ENCODE measurements around the gene PLEKHN1.

Gene PLEKHN1

DNA sequence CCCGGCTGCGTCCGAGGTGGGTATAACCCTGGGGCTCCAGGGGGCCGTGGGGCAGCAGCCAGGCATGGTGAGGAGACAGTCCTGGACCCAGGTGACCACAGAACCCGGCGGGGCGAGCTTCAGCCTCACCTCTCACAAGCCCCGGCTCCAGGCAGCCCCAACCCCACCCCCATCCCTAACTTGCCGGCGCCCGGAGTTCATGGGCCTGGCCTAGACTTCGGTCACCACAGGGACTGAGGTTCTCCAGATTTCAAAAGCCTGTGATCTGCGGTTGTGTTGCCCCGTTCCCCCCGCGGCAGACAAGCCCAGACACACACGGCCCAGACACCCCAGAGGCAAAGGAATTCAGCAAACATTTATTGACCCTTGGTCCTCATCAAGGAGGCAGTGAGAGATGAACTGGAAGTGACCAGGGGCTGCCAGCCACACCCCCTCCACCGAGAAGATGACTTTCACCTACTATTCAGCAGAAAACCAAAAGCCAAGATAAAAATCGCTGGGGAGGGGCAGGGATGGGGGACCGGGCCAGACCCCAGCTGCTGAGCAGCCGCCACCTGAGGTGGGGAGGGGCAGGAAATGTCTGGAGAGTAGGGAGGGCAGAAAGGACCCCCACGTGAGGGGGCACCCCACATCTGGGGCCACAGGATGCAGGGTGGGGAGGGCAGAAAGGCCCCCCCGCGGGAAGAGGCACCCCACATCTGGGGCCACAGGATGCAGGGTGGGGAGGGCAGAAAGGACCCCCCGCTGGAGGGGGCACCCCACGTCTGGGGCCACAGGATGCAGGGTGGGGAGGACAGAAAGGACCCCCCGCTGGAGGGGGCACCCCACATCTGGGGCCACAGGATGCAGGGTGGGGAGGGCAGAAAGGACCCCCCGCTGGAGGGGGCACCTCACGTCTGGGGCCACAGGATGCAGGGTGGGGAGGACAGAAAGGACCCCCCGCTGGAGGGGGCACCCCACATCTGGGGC, 29.7 kb downstream of the PLEKHN1 start:
- H3K27ac ChIP-seq (ENCODE audit: insufficient read depth, low read depth, low read length, poor library complexity, severe bottlenecking): no peak overlapping the region
- H3K4me1 ChIP-seq (ENCODE audit: control insufficient read depth, insufficient read depth, low read length): peaks cover 10% of the 10 kb centered on the region
- H3K27me3 ChIP-seq (ENCODE audit: control insufficient read depth, insufficient read depth, low read length, poor library complexity, severe bottlenecking): peaks cover 66% of the 10 kb centered on the region
- no peak overlapping the region for H3K4me3 ChIP-seq (ENCODE audit: insufficient read depth, low read depth, low read length)
- no peaks in the 10 kb centered on the region for H3K36me3 ChIP-seq (ENCODE audit: control insufficient read depth, insufficient read depth, low read length)
- 67 to 72% methylated on average over 26 to 28 of the region's 30 CpGs for WGBS, 2 experiments
- no peaks in the 10 kb centered on the region for H3K9me3 ChIP-seq (ENCODE audit: control insufficient read depth, low read length)

DNA sequence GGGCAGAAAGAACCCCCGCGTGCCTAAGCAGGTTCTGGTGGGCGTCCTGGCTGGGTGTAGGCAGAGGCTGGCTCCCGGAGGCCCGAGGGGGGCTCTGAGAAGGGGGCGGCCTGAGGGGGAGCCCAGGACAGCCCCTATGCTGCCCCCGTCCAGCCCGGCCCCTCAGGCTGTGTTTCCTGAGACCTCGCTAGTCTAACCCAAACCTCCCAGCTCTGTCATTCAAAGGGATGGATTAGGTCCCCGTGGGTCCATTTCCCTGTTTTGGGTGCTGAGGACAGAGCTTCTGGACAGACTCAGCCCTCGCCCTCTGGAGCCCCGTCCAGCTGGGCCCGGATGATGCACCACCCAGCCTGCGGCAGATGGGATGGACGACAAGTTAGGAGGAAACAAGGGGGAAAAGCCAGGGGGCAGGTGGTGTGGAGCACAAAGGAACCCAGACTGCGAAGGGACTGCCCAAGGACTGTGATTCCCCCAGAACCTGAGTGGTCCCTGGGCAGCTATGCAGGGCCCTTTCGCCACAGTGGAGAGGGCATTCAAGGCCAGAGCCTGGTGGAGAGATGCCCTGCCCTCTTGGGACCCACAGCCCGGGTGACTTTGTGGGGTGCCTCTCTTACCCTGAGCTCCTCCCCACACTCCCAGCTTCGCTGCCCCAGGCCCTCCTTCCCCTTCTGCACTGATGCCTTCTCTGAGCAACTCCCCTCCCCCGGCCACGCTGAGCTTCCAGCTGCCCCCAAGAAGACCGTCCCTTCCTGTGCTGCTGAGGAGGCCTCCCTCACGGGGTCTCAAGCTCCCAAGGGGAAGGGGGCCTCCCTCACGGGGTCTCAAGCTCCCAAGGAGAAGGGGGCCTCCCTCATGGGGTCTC, 30.8 kb downstream of the PLEKHN1 start:
- H3K27me3 ChIP-seq (ENCODE audit: control insufficient read depth, insufficient read depth, low read length, poor library complexity, severe bottlenecking): peaks cover 74% of the 10 kb centered on the region
- H3K4me3 ChIP-seq (ENCODE audit: insufficient read depth, low read depth, low read length): peak overlapping the region; percentile 71
- no peaks in the 10 kb centered on the region for H3K9me3 ChIP-seq (ENCODE audit: control insufficient read depth, low read length)
- WGBS, 2 experiments: 59 to 60% methylated on average over 24 of the region's 24 CpGs
- no peaks in the 10 kb centered on the region for H3K36me3 ChIP-seq (ENCODE audit: control insufficient read depth, insufficient read depth, low read length)
- H3K27ac ChIP-seq (ENCODE audit: insufficient read depth, low read depth, low read length, poor library complexity, severe bottlenecking): no peak overlapping the region
- H3K4me1 ChIP-seq (ENCODE audit: control insufficient read depth, insufficient read depth, low read length): peaks cover 10% of the 10 kb centered on the region

DNA sequence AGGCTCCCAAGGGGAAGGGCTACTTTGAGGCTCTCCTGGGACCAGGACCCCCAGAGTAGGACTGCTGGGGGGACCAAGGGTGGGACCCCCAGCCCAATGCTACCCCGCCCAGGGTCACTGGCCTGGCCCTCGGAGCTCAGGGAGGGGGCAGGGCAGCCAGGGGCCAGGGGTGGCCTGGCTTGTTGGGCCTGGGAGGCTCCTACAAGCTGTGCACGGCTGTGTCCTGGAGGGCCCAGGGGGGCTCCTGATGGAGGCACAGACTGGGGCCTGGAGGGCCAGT, 31.4 kb downstream of the PLEKHN1 start:
- no peak overlapping the region for H3K27ac ChIP-seq (ENCODE audit: insufficient read depth, low read depth, low read length, poor library complexity, severe bottlenecking)
- WGBS, 2 experiments: 60 to 65% methylated on average over 3 of the region's 3 CpGs
- H3K27me3 ChIP-seq (ENCODE audit: control insufficient read depth, insufficient read depth, low read length, poor library complexity, severe bottlenecking): peaks cover 78% of the 10 kb centered on the region
- peaks cover 10% of the 10 kb centered on the region for H3K4me1 ChIP-seq (ENCODE audit: control insufficient read depth, insufficient read depth, low read length)
- peak overlapping the region; percentile 71 for H3K4me3 ChIP-seq (ENCODE audit: insufficient read depth, low read depth, low read length)
- H3K9me3 ChIP-seq (ENCODE audit: control insufficient read depth, low read length): no peaks in the 10 kb centered on the region
- H3K36me3 ChIP-seq (ENCODE audit: control insufficient read depth, insufficient read depth, low read length): no peaks in the 10 kb centered on the region

DNA sequence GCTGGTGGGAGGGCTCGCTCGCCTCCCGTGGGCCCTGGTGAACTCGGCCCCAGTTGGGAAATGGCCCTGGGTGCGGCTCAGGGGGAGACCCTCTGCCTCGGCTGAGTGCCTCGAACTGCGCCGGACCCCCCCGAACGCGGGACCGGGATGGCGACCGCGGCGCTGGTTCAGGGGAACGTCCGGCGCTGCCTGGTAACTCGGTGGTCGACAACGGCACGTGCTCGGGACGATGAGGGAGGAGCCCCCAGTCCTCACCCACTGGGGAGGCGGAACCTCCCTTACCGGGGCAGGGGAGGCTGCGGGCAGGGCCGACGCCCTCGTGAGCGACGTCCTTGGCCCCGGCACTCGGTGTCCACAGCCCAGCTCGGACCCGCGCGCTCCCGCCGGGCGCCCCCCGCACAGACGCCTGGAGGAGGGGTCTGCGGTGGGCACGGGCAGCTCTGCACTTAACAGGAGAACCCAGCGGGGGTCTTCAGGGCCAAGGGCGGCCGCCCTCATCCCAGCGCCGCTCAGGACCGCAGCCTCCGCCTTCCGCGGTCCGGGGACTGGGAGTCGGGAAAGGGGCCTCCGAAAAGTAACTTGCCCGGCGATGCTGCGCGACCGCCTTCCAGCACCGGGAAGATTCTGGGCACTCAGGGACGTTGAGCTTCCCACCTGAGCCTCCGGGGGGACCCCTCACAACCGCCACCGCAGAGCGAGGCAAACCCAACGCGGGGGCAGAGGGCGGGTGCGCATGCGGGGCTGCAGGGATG, 31.9 kb downstream of the PLEKHN1 start:
- no peak overlapping the region for H3K27ac ChIP-seq (ENCODE audit: insufficient read depth, low read depth, low read length, poor library complexity, severe bottlenecking)
- H3K27me3 ChIP-seq (ENCODE audit: control insufficient read depth, insufficient read depth, low read length, poor library complexity, severe bottlenecking): peaks cover 81% of the 10 kb centered on the region
- 13 to 14% methylated on average over 75 of the region's 75 CpGs for WGBS, 2 experiments
- H3K9me3 ChIP-seq (ENCODE audit: control insufficient read depth, low read length): no peaks in the 10 kb centered on the region
- peaks cover 11% of the 10 kb centered on the region for H3K4me1 ChIP-seq (ENCODE audit: control insufficient read depth, insufficient read depth, low read length)
- H3K36me3 ChIP-seq (ENCODE audit: control insufficient read depth, insufficient read depth, low read length): no peaks in the 10 kb centered on the region
- H3K4me3 ChIP-seq (ENCODE audit: insufficient read depth, low read depth, low read length): peak overlapping the region; percentile 71

DNA sequence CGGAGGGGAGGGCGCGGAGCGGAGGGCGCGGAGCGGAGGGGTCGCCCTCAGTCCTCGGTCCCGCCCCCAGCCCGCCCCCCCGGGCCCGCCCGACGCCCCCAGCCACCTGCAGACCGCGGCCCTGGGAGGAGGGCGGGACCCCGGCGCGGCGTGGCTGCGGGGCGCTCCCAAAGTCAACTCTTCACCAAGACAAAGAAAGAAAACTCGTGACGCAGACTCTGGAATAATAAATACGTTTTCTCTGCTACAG, 32.4 kb downstream of the PLEKHN1 start:
- Histone ChIP-seq H3K4me1 (ENCODE audit: control insufficient read depth, insufficient read depth, low read length) (peaks cover 16% of the 10 kb centered on the region), H3K4me3 (ENCODE audit: insufficient read depth, low read depth, low read length) (peak overlapping the region; percentile 71), H3K27me3 (ENCODE audit: control insufficient read depth, insufficient read depth, low read length, poor library complexity, severe bottlenecking) (peaks cover 77% of the 10 kb centered on the region), H3K36me3 (ENCODE audit: control insufficient read depth, insufficient read depth, low read length) (no peaks in the 10 kb centered on the region), H3K9me3 (ENCODE audit: control insufficient read depth, low read length) (no peaks in the 10 kb centered on the region), H3K27ac (ENCODE audit: insufficient read depth, low read depth, low read length, poor library complexity, severe bottlenecking) (no peak overlapping the region)
- WGBS, 2 experiments: 0 to 1% methylated on average over 26 of the region's 27 CpGs

DNA sequence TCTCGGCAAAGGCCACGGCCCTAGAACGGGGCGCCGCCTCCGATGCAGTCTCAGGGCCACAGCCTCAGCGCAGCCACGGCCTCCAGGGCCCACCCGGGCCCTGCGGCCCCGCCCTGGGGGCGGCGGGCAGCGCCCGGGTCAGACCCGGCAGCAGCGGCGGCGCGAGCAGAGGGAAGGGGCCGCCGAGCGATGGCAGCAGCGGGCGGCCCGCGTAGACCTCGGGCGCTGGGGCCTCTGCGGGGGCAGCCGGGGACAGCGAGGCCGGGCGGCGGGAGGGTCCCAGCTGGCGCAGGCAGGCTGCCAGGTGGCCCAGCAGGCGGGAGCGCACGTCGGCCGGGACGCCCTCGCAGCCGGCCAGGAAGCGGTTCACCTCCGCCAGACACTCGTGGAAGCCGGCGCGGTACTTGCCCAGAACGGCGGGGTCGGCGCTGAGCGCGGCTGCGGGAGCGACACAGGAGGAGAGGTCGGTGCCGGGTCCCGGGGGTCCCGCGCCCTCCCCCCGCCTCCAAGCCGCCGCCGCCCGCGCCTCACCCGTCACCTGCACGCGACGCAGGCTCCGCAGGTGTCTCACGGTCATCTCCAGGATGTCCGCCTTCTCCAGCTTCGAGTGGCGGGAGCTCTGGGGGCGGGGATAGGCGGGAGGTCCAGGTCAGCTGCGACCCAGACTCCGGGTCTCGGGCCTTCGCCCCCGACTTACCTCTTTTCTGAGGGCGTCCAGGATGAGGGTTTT, 32.9 kb downstream of the PLEKHN1 start:
- WGBS, 2 experiments: 1% methylated on average over 86 of the region's 86 CpGs
- peaks cover 21% of the 10 kb centered on the region for H3K4me1 ChIP-seq (ENCODE audit: control insufficient read depth, insufficient read depth, low read length)
- H3K27me3 ChIP-seq (ENCODE audit: control insufficient read depth, insufficient read depth, low read length, poor library complexity, severe bottlenecking): peaks cover 77% of the 10 kb centered on the region
- no peaks in the 10 kb centered on the region for H3K36me3 ChIP-seq (ENCODE audit: control insufficient read depth, insufficient read depth, low read length)
- peak overlapping the region; percentile 71 for H3K27ac ChIP-seq (ENCODE audit: insufficient read depth, low read depth, low read length, poor library complexity, severe bottlenecking)
- H3K9me3 ChIP-seq (ENCODE audit: control insufficient read depth, low read length): no peaks in the 10 kb centered on the region
- H3K4me3 ChIP-seq (ENCODE audit: insufficient read depth, low read depth, low read length): peak overlapping the region; percentile 71

DNA sequence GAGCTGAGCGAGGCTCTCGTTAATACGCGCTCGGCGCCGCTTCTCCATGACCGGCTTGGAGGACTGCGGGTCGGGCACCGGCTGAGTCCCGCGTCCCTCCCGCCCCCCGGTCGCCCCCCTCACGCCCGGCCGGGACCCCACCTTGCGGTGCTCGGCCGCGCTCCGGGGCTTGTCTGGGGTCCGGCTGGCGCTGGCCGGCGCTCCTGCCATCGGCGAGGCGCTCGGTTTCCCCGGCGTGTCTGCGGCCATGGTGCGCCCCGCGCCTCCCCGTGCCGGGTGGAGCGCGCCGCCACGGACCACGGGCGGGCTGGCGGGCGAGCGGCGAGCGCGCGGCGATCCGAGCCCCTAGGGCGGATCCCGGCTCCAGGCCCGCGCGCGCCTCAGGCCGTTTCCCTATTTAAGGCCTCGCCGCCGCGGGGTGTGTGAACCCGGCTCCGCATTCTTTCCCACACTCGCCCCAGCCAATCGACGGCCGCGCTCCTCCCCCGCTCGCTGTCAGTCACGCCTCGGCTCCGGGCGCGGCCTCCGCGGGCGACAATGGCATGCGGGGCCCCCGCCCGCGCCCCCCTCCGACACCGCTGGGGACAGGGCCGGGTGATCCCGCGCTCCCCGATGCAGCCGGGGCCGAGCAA, 33.6 kb downstream of the PLEKHN1 start, which contains the start of gene HES4:
TSS of gene HES4 (minus strand) at position 373 of the 632 bp plus-strand sequence. CDS start at position 249, 124 bp downstream.
- peaks cover 70% of the 10 kb centered on the region for H3K27me3 ChIP-seq (ENCODE audit: control insufficient read depth, insufficient read depth, low read length, poor library complexity, severe bottlenecking)
- 1% methylated on average over 95 of the region's 95 CpGs for WGBS, 2 experiments
- peak within 1 kb of the TSS; percentile 71 for H3K4me3 ChIP-seq (ENCODE audit: insufficient read depth, low read depth, low read length)

DNA sequence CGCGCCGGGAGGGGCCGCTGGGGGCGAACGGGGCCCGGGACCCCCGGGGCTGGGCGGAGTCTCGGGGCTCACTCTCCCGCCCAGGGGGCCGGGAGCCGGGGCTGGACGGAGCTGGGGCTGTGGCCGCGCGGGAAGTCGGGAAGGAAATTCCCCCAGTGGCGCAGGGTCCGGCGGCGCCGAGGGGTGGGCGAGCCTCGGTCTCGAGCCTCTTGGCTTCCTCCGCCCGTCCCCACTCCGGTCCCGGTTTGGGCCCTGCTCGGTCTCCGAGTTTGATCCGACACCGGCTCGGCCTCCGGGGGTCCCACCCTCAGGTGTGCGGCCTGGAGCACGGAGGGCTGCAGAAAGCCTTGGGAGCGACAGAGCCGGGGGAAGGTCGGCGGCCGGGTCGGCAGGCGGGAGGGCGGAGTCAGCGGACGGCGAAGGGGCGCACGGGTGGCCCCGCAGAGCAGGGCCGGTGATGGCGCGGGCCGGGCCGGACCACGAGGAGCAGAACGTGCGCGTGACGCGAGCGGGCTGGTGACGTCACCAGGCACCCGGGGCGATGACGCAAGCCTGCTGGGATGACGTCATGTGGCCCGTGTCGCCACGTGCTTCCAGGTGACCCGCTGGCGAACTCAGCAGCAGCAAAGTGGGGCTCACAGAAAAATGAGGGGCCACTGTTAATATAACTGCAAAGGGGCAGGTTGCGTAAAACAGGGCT, 34.2 kb downstream of the PLEKHN1 start:
- Histone ChIP-seq H3K4me1 (ENCODE audit: control insufficient read depth, insufficient read depth, low read length) (peaks cover 34% of the 10 kb centered on the region), H3K9me3 (ENCODE audit: control insufficient read depth, low read length) (no peaks in the 10 kb centered on the region), H3K27me3 (ENCODE audit: control insufficient read depth, insufficient read depth, low read length, poor library complexity, severe bottlenecking) (peaks cover 64% of the 10 kb centered on the region), H3K27ac (ENCODE audit: insufficient read depth, low read depth, low read length, poor library complexity, severe bottlenecking) (peak overlapping the region; percentile 98), H3K4me3 (ENCODE audit: insufficient read depth, low read depth, low read length) (peak overlapping the region; percentile 71), H3K36me3 (ENCODE audit: control insufficient read depth, insufficient read depth, low read length) (no peaks in the 10 kb centered on the region)
- 1 to 2% methylated on average over 75 of the region's 75 CpGs for WGBS, 2 experiments

More for the DNA sequence above, 33.6 kb downstream of the PLEKHN1 start, which contains the start of gene HES4:
- no peaks in the 10 kb centered on the region for H3K36me3 ChIP-seq (ENCODE audit: control insufficient read depth, insufficient read depth, low read length)
- H3K4me1 ChIP-seq (ENCODE audit: control insufficient read depth, insufficient read depth, low read length): peaks cover 28% of the 10 kb centered on the region
- no peaks in the 10 kb centered on the region for H3K9me3 ChIP-seq (ENCODE audit: control insufficient read depth, low read length)
- peak within 1 kb of the TSS; percentile 98 for H3K27ac ChIP-seq (ENCODE audit: insufficient read depth, low read depth, low read length, poor library complexity, severe bottlenecking)
